Stomach (tissue), 4 donors: ENCODE results near the gene TRAPPC2L.

Experiments used
- EP300 ChIP-seq: sonication (generic); formaldehyde crosslinking; IDR thresholded peaks from one replicate; pipeline ENCODE4 v1.6.1; 2017; ENCODE audit warnings: antibody characterized with exemption
- POLR2A ChIP-seq, 4 donors: fragments of 450-650 bp; IDR thresholded peaks; one replicate each; pipeline ENCODE4 v1.6.1; 2016; ENCODE audit warnings: antibody characterized with exemption in 4 of 4, control low read depth in 2 of 4, mild to moderate bottlenecking in 1 of 4, moderate library complexity in 1 of 4
- POLR2AphosphoS5 ChIP-seq, 3 donors: sonication (generic); formaldehyde crosslinking; IDR thresholded peaks; one replicate each; pipeline ENCODE4 v1.6.1; 2016; ENCODE audit warnings: antibody characterized with exemption in 3 of 3
- TF ChIP-seq, protein P1 (sequence below), 7 experiments: fragments of 450-650 bp in 4 of 7; fragments of 200-600 bp in 3 of 7; sonication (generic) in 3 of 7; IDR thresholded peaks; one replicate each; pipeline ENCODE4 v1.5.1; 2016 to 2019; ENCODE audit warnings: antibody characterized with exemption in 7 of 7, control low read depth in 2 of 7, mild to moderate bottlenecking in 1 of 7

GRCh38 chr16:88900662-88901052 lies 43.7 kb downstream of the TRAPPC2L start:
- TF ChIP-seq POLR2AphosphoS5 (IDR thresholded peaks at IDR 0.05) = no peak
- TF ChIP-seq, protein P1, sequence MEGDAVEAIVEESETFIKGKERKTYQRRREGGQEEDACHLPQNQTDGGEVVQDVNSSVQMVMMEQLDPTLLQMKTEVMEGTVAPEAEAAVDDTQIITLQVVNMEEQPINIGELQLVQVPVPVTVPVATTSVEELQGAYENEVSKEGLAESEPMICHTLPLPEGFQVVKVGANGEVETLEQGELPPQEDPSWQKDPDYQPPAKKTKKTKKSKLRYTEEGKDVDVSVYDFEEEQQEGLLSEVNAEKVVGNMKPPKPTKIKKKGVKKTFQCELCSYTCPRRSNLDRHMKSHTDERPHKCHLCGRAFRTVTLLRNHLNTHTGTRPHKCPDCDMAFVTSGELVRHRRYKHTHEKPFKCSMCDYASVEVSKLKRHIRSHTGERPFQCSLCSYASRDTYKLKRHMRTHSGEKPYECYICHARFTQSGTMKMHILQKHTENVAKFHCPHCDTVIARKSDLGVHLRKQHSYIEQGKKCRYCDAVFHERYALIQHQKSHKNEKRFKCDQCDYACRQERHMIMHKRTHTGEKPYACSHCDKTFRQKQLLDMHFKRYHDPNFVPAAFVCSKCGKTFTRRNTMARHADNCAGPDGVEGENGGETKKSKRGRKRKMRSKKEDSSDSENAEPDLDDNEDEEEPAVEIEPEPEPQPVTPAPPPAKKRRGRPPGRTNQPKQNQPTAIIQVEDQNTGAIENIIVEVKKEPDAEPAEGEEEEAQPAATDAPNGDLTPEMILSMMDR (IDR thresholded peaks at IDR 0.05) = no peak
- no peak for TF ChIP-seq POLR2A (IDR thresholded peaks at IDR 0.05)
- TF ChIP-seq EP300 = no peak
